MCF 10A (cell line): Measurements from ENCODE around the gene PRKCQ. TPM values are rescaled to one million over a fixed set of nuclear protein-coding genes. Genes with fewer than 3 reads are reported as not detected.
A peak's percentile ranks its signal among the peaks of the same experiment; 100 is the strongest.

Source experiments
- BruUV-seq: library from RNA; stranded (reverse); fragments of 400-500 nt; replicated peaks from 2 replicates; lab custom pipeline; 2021; lab: Mats Ljungman, UMichigan
- CTCF ChIA-PET: fragments of 300-600 bp; sonication (Branson Sonifier 250); formaldehyde crosslinking; extraction: SDS; loops from one replicate; lab custom pipeline; 2021; ENCODE audit warnings: antibody characterized with exemption, inconsistent platforms; lab: Yijun Ruan, JAX
- POLR2A ChIA-PET: fragments of 300-600, 350-650 bp; sonication (Branson Sonifier 250); formaldehyde crosslinking; extraction: SDS; loops from one replicate; lab custom pipeline; 2020; ENCODE audit warnings: antibody characterized with exemption, inconsistent platforms; lab: Yijun Ruan, JAX
- DNase-seq: peaks from one replicate; pipeline ENCODE4 v3.0.0-alpha.2; 2018; ENCODE audit not compliant: unreplicated experiment
- H3K27ac Mint-ChIP-seq: one replicate; pipeline ENCODE4 v1.8.0; 2022; ENCODE audit warnings: mild to moderate bottlenecking, low read depth, mixed read lengths; ENCODE audit not compliant: unreplicated experiment
- H3K27me3 Mint-ChIP-seq: one replicate; pipeline ENCODE4 v1.8.0; 2022; ENCODE audit warnings: mixed read lengths; ENCODE audit not compliant: insufficient read depth, unreplicated experiment
- H3K36me3 Mint-ChIP-seq: one replicate; pipeline ENCODE4 v1.8.0; 2022; ENCODE audit warnings: mild to moderate bottlenecking, moderate library complexity, mixed read lengths; ENCODE audit not compliant: insufficient read depth, unreplicated experiment
- H3K4me1 Mint-ChIP-seq: one replicate; pipeline ENCODE4 v1.8.0; 2022; ENCODE audit warnings: mixed read lengths; ENCODE audit not compliant: insufficient read depth, unreplicated experiment
- H3K4me3 Mint-ChIP-seq: one replicate; pipeline ENCODE4 v1.8.0; 2022; ENCODE audit warnings: mild to moderate bottlenecking, moderate library complexity, mixed read lengths; ENCODE audit not compliant: unreplicated experiment
- H3K9me3 Mint-ChIP-seq: one replicate; pipeline ENCODE4 v1.8.0; 2022; ENCODE audit warnings: mixed read lengths; ENCODE audit not compliant: unreplicated experiment
- intact Hi-C: fragments of 100-400 bp; cut with micrococcal nuclease; formaldehyde crosslinking; loops from 2 replicates; pipeline ENCODE4 v1.14.1; 2022
- total RNA-seq: library from RNA; stranded (reverse); gene quantifications from 2 replicates; pipeline ENCODE4 v1.2.3, GENCODE V29; 2022
- TF ChIP-seq, protein P1 (sequence below): fragments of 200-600 bp; IDR thresholded peaks from one replicate; pipeline ENCODE4 v1.8.0; 2022; ENCODE audit warnings: antibody characterized with exemption, mild to moderate bottlenecking; ENCODE audit not compliant: unreplicated experiment

PRKCQ gene
- total RNA-seq, 1 experiment from 2014 or later: 0.44 TPM

DNA sequence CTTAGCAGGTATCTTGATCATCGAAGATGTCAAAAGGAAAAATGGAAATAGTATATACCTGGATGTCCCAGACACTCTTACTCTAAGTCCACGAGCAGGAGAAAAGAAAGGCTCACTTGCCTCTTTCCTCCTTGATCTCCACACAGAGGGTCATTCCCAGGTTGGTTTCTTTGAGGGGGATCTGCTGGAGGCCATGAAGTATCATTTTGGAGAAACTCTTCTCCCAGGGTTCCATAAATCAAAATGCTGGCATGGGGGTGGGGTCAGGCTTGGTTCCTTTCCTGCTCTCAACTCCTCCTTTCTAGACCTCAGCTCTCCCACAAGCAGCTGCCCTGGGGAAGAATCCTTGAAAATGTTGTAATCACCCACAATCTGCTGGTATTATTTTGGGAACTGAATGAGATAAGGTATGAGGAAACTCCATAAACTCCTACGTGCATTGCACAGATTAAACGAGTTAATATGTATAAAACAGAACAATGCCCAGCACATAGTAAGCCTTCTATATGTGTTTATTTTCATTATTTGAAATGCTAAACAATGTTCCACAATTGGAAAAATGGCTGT is 54.4 kb downstream of the PRKCQ start:
- DNase-seq: no peak
- intact Hi-C loops: no loop called here
- CTCF ChIA-PET: no interaction called here
- POLR2A ChIA-PET: interaction anchor here (0.6 kb wide), 1 partner anchor 9 kb away, joined by 3 read pairs; no protein-coding TSS in a partner anchor
- no peak overlapping the region for H3K4me3 Mint-ChIP-seq
- peaks cover 24% of the 10 kb centered on the region for H3K27me3 Mint-ChIP-seq
- peaks cover under 1% of the 10 kb centered on the region for H3K4me1 Mint-ChIP-seq
- H3K27ac Mint-ChIP-seq: no peak overlapping the region
- H3K9me3 Mint-ChIP-seq: no peaks in the 10 kb centered on the region
- BruUV-seq: no TSS peak
- no peaks in the 10 kb centered on the region for H3K36me3 Mint-ChIP-seq
- TF ChIP-seq, protein P1, sequence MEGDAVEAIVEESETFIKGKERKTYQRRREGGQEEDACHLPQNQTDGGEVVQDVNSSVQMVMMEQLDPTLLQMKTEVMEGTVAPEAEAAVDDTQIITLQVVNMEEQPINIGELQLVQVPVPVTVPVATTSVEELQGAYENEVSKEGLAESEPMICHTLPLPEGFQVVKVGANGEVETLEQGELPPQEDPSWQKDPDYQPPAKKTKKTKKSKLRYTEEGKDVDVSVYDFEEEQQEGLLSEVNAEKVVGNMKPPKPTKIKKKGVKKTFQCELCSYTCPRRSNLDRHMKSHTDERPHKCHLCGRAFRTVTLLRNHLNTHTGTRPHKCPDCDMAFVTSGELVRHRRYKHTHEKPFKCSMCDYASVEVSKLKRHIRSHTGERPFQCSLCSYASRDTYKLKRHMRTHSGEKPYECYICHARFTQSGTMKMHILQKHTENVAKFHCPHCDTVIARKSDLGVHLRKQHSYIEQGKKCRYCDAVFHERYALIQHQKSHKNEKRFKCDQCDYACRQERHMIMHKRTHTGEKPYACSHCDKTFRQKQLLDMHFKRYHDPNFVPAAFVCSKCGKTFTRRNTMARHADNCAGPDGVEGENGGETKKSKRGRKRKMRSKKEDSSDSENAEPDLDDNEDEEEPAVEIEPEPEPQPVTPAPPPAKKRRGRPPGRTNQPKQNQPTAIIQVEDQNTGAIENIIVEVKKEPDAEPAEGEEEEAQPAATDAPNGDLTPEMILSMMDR: no peak

DNA sequence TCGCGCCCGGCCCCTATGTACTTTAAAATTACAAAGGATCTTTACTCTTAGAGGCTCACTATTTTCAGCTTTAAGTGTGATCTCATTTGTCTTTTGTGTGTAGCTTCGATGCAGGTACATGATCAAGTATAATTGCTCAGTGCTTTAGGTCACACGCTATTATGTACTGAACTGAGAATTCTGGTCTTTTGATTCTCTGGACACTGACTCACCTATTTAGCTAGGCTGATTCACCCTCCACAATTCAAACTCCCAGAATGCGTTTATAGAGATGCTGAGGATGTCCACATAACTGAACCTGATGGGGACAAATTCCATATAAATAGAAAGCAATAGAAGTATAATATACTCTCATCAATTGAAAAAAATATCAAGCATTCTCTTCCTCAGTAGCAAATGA is 57.8 kb downstream of the PRKCQ start:
- no peaks in the 10 kb centered on the region for H3K36me3 Mint-ChIP-seq
- no peaks in the 10 kb centered on the region for H3K9me3 Mint-ChIP-seq
- peaks cover 27% of the 10 kb centered on the region for H3K27me3 Mint-ChIP-seq
- intact Hi-C loops: no loop called here
- TF ChIP-seq, protein P1: no peak
- ChIA-PET POLR2A (interaction anchor here (1.7 kb wide), 1 partner anchor 19 kb away, joined by 5 read pairs; no protein-coding TSS in a partner anchor), CTCF (interaction anchor here (0.7 kb wide), 1 partner anchor 40 kb away, joined by 5 read pairs; no protein-coding TSS in a partner anchor)
- no peak overlapping the region for H3K4me3 Mint-ChIP-seq
- BruUV-seq: no TSS peak
- peak; percentile 10 for DNase-seq
- H3K4me1 Mint-ChIP-seq: peaks cover 8% of the 10 kb centered on the region
- H3K27ac Mint-ChIP-seq: no peak overlapping the region

DNA sequence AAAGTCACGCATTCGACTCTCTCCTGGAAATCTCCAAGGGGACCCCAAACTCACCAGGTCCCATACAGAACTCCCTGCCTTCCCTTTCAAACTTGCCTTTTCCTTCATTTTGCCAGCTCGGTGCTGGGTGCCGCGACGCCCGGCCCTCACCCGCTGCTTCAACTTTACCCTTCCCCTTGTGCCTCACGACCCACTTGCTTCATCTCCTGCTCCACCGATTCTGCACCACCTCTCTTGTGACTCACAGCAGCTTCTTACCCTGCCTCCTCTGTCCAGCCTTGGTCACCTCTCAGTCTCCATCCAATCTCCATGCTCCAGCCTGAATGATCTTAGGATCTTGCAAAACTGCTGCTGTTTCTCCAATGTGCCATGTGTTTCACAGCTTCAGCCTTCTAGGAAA is 59.9 kb downstream of the PRKCQ start:
- Mint-ChIP-seq H3K4me3 (no peak overlapping the region), H3K9me3 (no peaks in the 10 kb centered on the region), H3K36me3 (no peaks in the 10 kb centered on the region), H3K27ac (no peak overlapping the region), H3K4me1 (peaks cover 8% of the 10 kb centered on the region), H3K27me3 (peaks cover 14% of the 10 kb centered on the region)
- ChIA-PET POLR2A (no interaction called here), CTCF (no interaction called here)
- intact Hi-C loops: no loop called here
- BruUV-seq: no TSS peak
- no peak for DNase-seq
- TF ChIP-seq, protein P1: no peak

DNA sequence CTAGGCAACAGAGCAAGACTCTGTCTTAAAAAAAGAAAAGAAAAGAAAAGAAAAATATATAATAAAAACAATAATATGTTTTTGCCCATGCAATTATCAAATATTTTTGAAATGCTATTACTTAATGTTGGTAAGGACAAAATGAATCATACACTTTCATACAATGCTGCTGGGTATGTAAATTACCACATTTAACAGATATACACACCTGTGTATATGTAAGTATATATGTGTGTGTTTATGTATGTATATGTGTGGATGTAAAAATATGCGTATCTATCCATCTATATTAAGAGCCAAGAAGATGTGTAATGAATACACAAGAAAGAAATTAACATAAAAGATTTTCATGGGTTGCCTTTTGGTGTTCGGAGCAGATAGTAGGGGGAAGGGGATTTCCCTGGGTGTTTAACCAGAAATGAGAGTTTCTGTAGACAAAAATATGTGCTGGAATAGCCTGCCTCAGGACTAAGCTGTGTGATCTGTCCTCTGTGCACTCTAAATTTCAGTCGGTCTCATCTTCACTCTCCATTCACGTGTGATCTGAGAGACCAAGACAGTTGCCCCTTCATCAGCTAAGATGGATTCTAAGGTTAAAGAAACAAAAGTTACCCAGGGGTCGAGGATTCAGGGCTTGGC is 61.2 kb downstream of the PRKCQ start:
- DNase-seq: no peak
- H3K27ac Mint-ChIP-seq: no peak overlapping the region
- intact Hi-C loops: no loop called here
- no peaks in the 10 kb centered on the region for H3K36me3 Mint-ChIP-seq
- H3K4me3 Mint-ChIP-seq: no peak overlapping the region
- H3K9me3 Mint-ChIP-seq: no peaks in the 10 kb centered on the region
- peaks cover 14% of the 10 kb centered on the region for H3K27me3 Mint-ChIP-seq
- CTCF ChIA-PET: no interaction called here
- H3K4me1 Mint-ChIP-seq: peaks cover 8% of the 10 kb centered on the region
- TF ChIP-seq, protein P1: no peak
- POLR2A ChIA-PET: interaction anchor here (0.7 kb wide), 1 partner anchor 26 kb away, joined by 3 read pairs; no protein-coding TSS in a partner anchor
- BruUV-seq: no TSS peak
